DND-41 (cell line): ENCODE results near the gene ARHGAP32.

ENCODE experiments used
- ATAC-seq: fragments of 200-7000 bp; cut with Tn5 transposase; 3 replicates; pipeline ENCODE4 v1.9.1; 2021; ENCODE audit warnings: low read depth; ENCODE audit not compliant: insufficient read depth
- DNase-seq: peaks from one replicate; pipeline ENCODE4 v3.0.0-alpha.2; 2020
- H2AFZ ChIP-seq: 2 replicates; pipeline ENCODE4 v1.6.0; 2012; ENCODE audit warnings: low read depth, low read length
- H3K27ac ChIP-seq: 2 replicates; pipeline ENCODE4 v1.5.1; 2012; ENCODE audit warnings: low read length, inconsistent platforms
- H3K27me3 ChIP-seq: fragments of 200-600 bp; sonication (generic); 2 replicates; pipeline ENCODE4 v1.6.0; 2012; ENCODE audit warnings: low read length, mild to moderate bottlenecking, inconsistent platforms; ENCODE audit not compliant: insufficient read depth, poor library complexity
- H3K36me3 ChIP-seq: 2 replicates; pipeline ENCODE4 v1.5.1; 2012; ENCODE audit warnings: low read length, inconsistent platforms; ENCODE audit not compliant: insufficient read depth
- H3K4me1 ChIP-seq: 2 replicates; pipeline ENCODE4 v1.5.1; 2012; ENCODE audit warnings: mild to moderate bottlenecking, low read length; ENCODE audit not compliant: insufficient read depth
- H3K4me2 ChIP-seq: 2 replicates; pipeline ENCODE4 v1.6.0; 2012; ENCODE audit warnings: mild to moderate bottlenecking, moderate library complexity, low read length, inconsistent platforms; ENCODE audit not compliant: insufficient read depth
- H3K4me3 ChIP-seq, 2 experiments: fragments of 200-600 bp in 1 of 2; shearing (Covaris generic) in 1 of 2; 2 replicates each; pipeline ENCODE4 v1.5.1; 2012 to 2016; ENCODE audit warnings: inconsistent platforms in 2 of 2, low read length in 2 of 2, mild to moderate bottlenecking in 2 of 2, low read depth in 1 of 2, moderate library complexity in 1 of 2
- H3K79me2 ChIP-seq: 2 replicates; pipeline ENCODE4 v1.6.0; 2012; ENCODE audit warnings: low read length, inconsistent platforms; ENCODE audit not compliant: insufficient read depth
- H3K9ac ChIP-seq: 2 replicates; pipeline ENCODE4 v1.6.0; 2012; ENCODE audit warnings: low read depth, mild to moderate bottlenecking, inconsistent platforms, low read length, moderate library complexity
- H3K9me3 ChIP-seq: 2 replicates; pipeline ENCODE4 v1.5.1; 2012; ENCODE audit warnings: low read length, moderate library complexity, mild to moderate bottlenecking, inconsistent platforms; ENCODE audit not compliant: insufficient read depth, severe bottlenecking
- H4K20me1 ChIP-seq: 2 replicates; pipeline ENCODE4 v1.6.0; 2012; ENCODE audit warnings: low read length; ENCODE audit not compliant: insufficient read depth
- CTCF ChIP-seq: IDR thresholded peaks from 2 replicates; pipeline ENCODE4 v1.5.1; 2012; ENCODE audit warnings: borderline replicate concordance, low read length, moderate library complexity, mild to moderate bottlenecking; ENCODE audit not compliant: poor library complexity, severe bottlenecking; ENCODE audit errors: extremely low read depth
- EZH2 ChIP-seq: IDR thresholded peaks from 3 replicates; pipeline ENCODE4 v1.6.1; 2012; ENCODE audit warnings: borderline replicate concordance, low read depth, mild to moderate bottlenecking, moderate library complexity, low read length, inconsistent platforms; ENCODE audit not compliant: severe bottlenecking

Gene ARHGAP32

GRCh38 chr11:129209891-129210830, 18.0 kb upstream of the ARHGAP32 start:
- no peak overlapping the region for H3K9ac ChIP-seq
- peaks cover 27% of the 10 kb centered on the region for H3K27me3 ChIP-seq
- DNase-seq: no peak
- H3K4me3 ChIP-seq: no peak overlapping the region
- no peak overlapping the region for H3K4me2 ChIP-seq
- H3K9me3 ChIP-seq: no peaks in the 10 kb centered on the region
- no peaks in the 10 kb centered on the region for H3K79me2 ChIP-seq
- H3K36me3 ChIP-seq: no peaks in the 10 kb centered on the region
- H2AFZ ChIP-seq: no peak overlapping the region
- H4K20me1 ChIP-seq: no peaks in the 10 kb centered on the region
- H3K4me1 ChIP-seq: no peaks in the 10 kb centered on the region
- ATAC-seq: no peak
- TF ChIP-seq EZH2 (no peak), CTCF (no peak)
- H3K27ac ChIP-seq: no peak overlapping the region

- ATAC-seq (no peak), DNase-seq (no peak)
- Histone ChIP-seq H3K27ac (no peak overlapping the region), H3K27me3 (peaks cover 20% of the 10 kb centered on the region), H3K4me3 (no peak overlapping the region), H3K9me3 (no peaks in the 10 kb centered on the region), H3K9ac (no peak overlapping the region), H4K20me1 (no peaks in the 10 kb centered on the region), H3K4me2 (no peak overlapping the region), H3K79me2 (no peaks in the 10 kb centered on the region), H3K4me1 (no peaks in the 10 kb centered on the region), H2AFZ (no peak overlapping the region), H3K36me3 (no peaks in the 10 kb centered on the region)
- no peak for TF ChIP-seq CTCF
- no peak for TF ChIP-seq EZH2
Observed at GRCh38 chr11:129208863-129209262, 16.7 kb upstream of the ARHGAP32 start.

GRCh38 chr11:129204150-129204838, 12.2 kb upstream of the ARHGAP32 start:
- ATAC-seq (no peak), DNase-seq (no peak)
- Histone ChIP-seq H4K20me1 (no peaks in the 10 kb centered on the region), H3K9me3 (no peaks in the 10 kb centered on the region), H3K4me1 (no peaks in the 10 kb centered on the region), H3K27me3 (no peaks in the 10 kb centered on the region), H3K4me3 (no peak overlapping the region), H3K79me2 (no peaks in the 10 kb centered on the region), H3K4me2 (no peak overlapping the region), H3K36me3 (no peaks in the 10 kb centered on the region), H2AFZ (no peak overlapping the region), H3K27ac (no peak overlapping the region), H3K9ac (no peak overlapping the region)
- no peak for TF ChIP-seq CTCF
